DOHH2 (cell line): Measurements from ENCODE around the gene YWHAH.

Experiments used
- EZH2phosphoT487 ChIP-seq: fragments of 200-600 bp; sonication (generic); IDR thresholded peaks from 2 replicates; pipeline ENCODE4 v1.6.1; 2017; ENCODE audit warnings: borderline replicate concordance, mild to moderate bottlenecking, antibody characterized with exemption, low read length, moderate library complexity, mixed read lengths
- TF ChIP-seq, protein P1 (sequence below): fragments of 200-600 bp; sonication (generic); IDR thresholded peaks from one replicate; pipeline ENCODE4 v1.5.1; 2014; ENCODE audit warnings: antibody characterized with exemption, mild to moderate bottlenecking, low read depth, low read length; ENCODE audit not compliant: poor library complexity, severe bottlenecking

DNA sequence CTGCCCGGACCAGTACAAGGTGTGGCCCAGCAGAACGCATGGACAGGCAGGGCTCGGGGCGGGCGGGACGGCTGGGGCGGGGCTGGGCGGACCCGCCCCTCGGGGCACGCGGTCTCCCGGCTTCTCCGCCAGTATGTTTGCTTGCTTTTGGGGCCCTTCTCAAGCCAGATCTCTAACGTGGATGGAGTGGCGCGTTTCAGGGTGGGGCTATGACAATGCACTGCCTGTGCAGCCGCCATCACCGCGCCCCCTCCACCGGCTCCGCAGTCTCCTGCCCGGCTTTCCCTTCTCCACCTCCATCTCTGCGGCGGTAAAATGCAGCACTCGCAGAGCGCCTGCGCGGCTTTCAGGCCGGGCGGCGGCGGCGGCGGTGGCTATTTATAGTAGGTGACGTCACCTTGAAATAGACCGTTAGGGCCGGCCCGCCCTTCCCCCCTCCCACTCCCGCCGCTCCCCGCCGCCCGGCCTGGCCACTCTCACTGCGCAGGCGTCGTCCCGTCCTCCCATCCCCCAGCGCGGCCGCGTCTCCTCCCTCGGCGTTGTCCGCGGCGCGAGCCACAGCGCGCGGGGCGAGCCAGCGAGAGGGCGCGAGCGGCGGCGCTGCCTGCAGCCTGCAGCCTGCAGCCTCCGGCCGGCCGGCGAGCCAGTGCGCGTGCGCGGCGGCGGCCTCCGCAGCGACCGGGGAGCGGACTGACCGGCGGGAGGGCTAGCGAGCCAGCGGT is at the start of gene YWHAH:
- TF ChIP-seq, protein P1, sequence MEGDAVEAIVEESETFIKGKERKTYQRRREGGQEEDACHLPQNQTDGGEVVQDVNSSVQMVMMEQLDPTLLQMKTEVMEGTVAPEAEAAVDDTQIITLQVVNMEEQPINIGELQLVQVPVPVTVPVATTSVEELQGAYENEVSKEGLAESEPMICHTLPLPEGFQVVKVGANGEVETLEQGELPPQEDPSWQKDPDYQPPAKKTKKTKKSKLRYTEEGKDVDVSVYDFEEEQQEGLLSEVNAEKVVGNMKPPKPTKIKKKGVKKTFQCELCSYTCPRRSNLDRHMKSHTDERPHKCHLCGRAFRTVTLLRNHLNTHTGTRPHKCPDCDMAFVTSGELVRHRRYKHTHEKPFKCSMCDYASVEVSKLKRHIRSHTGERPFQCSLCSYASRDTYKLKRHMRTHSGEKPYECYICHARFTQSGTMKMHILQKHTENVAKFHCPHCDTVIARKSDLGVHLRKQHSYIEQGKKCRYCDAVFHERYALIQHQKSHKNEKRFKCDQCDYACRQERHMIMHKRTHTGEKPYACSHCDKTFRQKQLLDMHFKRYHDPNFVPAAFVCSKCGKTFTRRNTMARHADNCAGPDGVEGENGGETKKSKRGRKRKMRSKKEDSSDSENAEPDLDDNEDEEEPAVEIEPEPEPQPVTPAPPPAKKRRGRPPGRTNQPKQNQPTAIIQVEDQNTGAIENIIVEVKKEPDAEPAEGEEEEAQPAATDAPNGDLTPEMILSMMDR: no peak
- TF ChIP-seq EZH2phosphoT487: no peak
